GM18867 (cell line): ENCODE results near the gene EIF4A3.
"Not testable (repeated sequence)": the region's sequence is repeated elsewhere in the genome, so short reads cannot be mapped to it uniquely, and the experiment has no call there.

ENCODE experiments used
- ATAC-seq: cut with Tn5 transposase; IDR thresholded peaks from one replicate; pipeline ENCODE4 v1.9.1; 2021; ENCODE audit warnings: mild to moderate bottlenecking, moderate library complexity; ENCODE audit not compliant: unreplicated experiment

Gene EIF4A3

DNA sequence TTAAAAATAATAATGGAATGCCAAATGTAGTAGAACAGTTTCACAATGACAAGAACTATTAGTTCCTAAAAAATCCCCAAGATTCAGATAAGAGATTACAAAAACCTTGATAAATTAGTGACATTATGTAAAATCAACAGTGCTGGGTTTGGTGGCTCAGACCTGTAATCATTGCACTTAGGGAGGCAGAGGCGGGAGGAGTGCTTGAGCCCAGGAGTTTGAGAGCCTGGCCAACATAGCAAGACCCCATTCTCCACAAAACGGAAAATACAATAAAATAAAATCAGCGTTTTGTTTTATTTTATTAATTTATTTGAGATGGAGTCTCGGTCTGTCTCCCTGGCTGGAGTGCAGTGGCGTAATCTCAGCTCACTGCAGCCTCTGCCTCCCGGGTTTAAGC is 27.0 kb upstream of the EIF4A3 start:
- ATAC-seq = no peak

DNA sequence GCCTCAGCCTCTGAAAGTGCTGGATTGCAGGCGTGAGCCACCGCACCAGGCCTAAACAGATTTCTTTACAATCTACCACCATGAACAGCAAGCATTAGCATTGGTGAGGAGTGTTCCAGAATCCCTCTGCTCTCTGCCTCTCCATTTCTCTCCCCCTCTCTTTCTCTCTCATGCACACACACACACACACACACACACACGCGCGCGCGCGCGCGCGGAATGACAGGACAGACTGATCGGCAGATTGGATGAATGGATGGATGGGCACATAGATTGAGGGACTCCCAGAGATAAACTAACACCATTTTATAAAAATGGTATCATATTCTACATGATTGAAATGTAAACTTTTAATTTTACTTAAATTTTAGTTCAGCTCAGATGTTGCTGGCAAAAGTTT is 26.2 kb upstream of the EIF4A3 start:
- ATAC-seq = no peak

DNA sequence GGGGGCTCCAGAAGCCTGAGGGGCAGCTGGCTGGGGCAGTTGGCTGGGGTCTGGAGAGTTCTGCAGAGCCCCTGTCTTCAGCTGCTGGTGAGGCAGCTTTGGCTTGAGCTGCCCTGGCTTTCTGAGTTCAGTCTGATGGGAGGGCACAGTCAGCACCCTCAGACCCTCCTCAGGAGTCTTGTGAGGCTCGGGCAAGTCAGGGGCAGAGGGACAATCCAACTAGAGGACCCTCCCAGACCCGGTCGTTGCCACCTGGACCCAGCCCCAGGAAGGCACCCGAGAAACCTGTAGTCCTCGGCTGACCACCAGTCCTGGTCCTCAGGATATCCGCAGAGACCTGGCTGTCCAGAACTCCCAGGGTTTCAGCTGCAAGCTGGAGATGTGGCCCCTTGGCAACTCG is 24.8 kb upstream of the EIF4A3 start:
- ATAC-seq = no peak

DNA sequence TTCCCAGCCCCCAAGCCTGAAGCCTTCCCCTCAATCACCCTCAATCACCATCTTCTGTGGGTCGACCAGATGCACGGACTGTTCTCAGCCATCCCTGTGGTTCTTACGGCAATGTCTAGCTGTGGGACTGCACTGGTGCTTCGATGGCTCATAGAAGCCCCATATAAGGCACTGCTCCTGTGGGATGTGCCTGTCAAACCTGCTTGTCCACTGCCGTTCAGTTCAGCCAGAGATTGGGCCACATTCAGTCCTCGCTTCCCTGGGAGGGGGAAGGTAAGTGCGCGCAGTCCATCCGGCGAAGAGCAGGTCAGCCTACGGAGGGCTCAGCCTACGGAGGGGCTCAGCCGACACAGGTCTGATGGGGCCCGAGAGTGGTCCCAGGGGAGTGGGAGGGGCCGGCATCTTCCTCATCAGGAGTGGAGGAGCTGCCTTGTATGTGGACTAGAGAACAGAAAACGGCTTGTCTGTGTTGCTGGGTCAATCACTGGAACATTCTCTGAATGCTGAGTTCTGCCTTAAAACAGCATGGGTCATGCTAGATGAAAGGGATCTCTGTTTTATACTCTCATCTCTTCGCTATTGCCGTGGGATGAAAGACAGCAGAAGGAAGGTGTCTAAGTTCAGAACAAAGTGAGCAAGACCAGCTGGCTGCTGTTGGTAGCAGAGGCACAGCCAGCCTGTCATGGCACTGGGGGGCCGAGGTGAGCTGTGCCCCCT is 23.0 kb upstream of the EIF4A3 start, which contains the start of gene CARD14:
TSS of gene CARD14 (plus strand) at position 247 of the 717 bp plus-strand sequence. CDS start 11,409 bp downstream, outside the sequence.
- no peak for ATAC-seq

DNA sequence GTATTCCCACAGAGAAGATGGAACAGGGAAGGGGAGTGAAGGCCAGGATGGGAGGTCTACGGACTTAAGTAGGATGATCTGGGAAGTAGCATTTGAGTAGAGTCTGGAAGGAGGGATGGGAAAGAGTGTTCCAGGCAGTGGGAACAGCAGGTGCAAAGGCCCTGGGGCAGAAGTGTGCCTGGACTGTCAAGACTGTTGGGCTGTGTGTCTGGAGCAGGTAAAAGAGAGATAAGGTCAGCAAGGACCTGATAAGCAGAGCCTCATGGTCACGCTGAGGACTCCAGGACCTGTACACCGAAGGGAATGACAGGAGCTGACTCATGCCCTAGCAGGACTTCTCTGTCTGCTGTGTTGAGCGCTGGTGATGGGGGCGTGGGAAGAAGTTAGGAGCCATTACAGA is 22.2 kb upstream of the EIF4A3 start:
- no peak for ATAC-seq

DNA sequence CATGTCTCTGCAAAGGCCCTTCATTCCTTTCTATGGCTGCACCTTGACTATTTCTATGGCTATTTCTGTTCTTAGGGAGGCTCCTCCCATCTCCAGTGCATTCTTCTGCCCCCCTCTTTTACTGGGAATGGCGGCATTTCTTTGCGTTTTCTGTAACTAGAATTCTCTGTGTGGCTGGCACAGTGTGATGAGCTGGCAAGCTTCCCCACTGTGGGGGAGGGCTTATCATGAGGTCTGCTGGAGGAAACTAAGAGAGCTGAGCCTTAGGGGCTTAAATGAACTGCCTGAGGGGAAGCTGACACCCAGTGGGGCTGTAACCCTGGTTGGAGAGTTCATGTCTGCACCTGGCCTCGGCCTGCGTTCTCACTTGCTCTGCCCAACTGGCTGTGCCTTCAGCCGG is 21.4 kb upstream of the EIF4A3 start:
- ATAC-seq = no peak

DNA sequence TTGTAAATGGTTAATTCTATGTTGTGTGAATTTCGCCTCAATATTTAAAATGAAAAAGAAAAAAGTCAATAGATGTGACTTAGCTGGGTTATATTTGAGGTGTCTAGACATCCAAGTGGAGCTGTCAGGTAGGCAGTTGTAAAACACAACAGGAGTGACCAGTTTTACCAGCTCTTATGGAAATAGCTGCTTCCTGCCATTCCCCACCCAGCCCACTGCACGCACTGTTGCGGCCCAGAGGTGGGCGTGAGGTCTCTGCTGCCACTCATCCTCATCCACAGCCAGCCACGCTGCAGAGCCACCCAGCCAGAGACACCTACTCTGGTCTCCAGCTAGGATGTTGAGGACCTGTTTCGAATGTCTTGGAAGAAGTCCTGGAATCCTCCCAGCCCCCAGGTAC is 19.5 kb upstream of the EIF4A3 start:
- no peak for ATAC-seq

DNA sequence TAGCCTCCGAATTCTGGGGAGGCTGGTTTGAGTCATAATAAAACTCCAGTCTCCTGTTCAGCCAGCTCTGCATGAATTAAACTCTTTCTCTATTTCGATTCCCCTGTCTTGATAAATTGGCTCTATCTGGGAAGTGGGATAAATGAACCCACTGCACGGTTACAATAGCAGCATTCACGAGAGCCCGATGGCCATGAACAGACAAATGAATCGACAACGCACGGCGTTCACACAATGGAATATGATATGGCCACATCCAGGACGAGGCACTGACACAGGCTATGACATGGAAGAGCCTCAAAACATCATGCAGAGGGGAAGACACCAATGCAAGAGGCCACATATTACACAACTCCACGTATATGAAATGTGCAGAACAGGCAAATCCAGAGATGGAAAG is 17.3 kb upstream of the EIF4A3 start:
- no peak for ATAC-seq

DNA sequence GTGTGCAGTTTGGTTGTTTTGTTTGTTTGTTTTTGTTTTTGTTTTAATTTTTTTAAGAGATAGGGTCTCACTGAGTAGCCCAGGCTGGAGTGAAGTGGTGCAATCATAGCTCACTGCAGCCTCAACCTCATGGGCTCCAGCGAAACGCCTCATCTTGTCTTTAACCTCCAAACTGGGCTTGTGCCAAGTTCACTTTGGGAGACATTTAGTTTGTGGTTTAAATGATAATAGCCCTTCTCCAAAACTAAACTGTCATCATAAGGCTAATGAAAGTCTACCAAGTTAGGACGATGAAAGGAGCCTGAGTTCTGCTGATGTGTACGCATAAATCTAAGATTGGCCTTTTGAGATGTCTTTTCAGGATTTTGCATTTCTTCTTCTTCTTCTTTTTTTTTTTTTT is 16.4 kb upstream of the EIF4A3 start:
- ATAC-seq = no peak

DNA sequence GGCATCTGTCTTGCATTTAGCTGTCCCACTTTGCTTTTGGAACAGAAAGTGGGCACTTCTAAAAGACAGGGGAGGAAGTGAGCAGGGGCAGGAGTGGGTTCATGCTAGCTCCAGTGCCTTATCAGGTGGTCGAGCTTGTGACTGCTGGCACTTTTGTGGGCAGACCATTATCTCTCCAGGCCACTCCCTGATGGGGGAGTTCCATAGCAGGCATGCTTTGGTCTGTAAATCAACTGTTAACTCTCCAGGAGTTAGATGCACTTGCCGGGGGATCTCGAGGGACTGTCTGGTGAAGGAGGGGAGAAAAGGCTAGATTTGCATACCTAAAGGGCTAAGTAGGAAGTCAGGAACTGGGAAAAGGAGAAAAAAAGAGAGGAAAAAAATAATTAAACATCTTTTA is 13.6 kb upstream of the EIF4A3 start:
- ATAC-seq = no peak

DNA sequence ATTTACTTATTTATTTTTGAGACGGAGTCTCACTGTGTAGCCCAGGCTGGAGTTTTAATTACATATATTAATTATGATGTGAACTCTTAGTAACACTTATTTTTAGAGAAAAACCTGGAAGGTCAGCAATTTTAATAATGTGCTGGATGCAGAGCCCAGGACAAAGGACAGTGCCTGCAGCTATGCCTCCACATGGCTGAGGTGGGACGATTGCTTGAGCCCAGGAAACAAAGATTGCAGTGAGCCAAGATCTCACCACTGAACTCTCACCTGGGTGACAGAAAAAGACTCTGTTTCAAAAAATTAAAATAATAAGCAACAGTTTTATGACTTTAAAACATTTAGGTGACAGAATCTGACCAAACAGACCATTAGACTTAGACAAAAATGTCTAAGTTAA is 11.9 kb upstream of the EIF4A3 start:
- ATAC-seq = no peak

DNA sequence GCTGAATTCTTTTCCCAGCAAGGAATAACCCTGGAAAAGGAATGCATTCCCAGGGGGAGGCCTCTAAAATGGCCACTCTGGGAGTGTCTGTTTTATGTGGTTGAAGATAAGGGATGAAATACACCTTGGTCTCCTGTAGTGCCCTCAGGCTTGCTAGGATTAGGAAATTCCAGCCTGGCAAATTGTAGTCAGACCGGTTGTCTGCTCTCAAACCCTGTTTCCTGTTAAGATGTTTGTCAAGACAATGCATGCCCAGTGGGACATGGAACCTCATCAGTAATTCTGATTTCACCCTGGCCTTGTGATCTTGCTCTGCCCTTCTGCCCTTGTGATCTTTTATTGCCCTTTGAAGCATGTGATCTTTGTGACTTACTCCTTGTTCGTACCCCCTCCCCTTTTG is 8.7 kb upstream of the EIF4A3 start:
- not testable (repeated sequence) for ATAC-seq

DNA sequence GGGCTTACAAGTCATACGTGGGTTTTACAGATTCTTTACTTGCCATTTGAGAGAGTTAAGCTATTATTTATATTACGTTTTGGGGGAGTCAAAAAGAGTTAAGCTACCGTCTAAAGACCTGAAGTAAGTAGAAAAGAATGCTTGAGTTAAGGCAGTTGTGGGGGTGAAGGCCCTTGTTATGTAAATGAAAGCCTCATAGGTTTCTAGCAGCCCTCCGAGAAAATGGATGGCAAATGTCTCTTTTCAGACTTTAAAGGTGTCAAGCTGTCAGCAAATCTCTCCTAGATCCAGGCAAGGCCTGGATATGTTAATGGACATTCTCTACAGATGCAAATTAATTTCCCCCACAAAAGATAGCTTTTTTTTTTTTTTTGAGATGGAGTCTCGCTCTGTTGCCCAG is 7.2 kb upstream of the EIF4A3 start:
- no peak for ATAC-seq

DNA sequence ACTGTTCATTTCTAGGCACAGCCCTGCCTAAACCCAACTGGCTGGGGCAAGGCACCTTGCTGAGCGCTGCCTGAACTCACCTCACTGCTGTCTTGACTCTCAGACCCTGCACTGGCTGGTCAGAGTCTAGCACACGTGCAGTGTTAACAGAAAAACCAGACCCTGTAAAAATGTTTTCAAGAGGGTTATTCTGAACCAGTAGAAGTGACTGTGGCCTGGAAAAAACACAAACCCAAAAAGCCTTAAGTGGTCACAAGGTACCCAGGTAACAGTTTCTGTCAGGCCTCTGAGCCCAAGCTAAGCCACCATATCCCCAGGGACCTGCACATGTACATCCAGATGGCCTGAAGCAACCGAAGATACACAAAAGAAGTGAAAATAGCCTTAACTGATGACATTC is 6.1 kb upstream of the EIF4A3 start:
- ATAC-seq = no peak

DNA sequence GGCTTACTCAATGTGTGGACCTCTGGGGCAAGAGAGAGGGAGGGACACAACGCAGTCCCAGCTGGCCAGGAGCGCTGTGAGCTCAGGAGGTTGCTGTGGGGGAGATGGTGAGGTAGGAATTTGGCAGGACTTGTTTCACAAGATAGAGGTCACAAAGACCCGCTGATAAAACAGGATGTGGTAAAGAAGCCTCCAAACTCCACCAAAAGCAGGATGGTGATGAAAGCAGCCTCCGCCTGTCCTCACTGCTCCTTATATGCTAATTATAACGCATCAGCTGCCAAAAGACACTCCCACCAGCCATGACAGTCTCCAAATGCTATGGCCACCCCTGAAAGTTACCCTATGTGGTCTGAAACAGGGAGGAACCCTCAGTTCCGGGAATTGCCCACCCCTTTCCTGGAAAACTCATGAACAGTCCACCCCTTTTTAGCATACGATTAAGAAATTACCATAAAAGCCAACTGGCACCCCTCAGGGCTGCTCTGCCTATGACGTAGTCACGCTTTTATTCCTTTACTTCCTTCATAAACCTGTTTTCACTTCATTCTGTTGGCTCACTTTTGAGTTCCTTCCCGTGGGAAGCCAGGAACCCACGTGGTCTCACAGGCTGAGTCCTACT is 5.3 kb upstream of the EIF4A3 start:
- ATAC-seq = no peak

DNA sequence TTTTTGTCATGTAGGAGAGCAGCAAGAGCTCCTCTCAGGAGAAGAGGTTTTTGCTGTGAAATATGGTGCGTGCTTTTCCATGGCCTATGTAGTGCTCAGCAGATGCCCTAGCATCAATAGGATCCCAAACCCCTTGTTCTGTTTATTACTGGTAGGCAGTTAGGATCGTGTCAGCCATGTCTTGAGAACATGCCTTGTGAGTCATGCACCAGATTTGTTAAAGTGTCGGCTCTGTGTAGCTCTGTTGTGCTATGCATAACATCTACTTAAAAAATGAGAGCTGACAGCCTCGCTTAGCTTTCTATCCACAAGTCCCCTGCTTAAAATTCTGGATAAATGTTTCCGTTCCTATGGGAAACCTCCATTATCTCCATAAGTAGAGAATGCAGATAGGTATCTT is 4.4 kb upstream of the EIF4A3 start:
- ATAC-seq = no peak

DNA sequence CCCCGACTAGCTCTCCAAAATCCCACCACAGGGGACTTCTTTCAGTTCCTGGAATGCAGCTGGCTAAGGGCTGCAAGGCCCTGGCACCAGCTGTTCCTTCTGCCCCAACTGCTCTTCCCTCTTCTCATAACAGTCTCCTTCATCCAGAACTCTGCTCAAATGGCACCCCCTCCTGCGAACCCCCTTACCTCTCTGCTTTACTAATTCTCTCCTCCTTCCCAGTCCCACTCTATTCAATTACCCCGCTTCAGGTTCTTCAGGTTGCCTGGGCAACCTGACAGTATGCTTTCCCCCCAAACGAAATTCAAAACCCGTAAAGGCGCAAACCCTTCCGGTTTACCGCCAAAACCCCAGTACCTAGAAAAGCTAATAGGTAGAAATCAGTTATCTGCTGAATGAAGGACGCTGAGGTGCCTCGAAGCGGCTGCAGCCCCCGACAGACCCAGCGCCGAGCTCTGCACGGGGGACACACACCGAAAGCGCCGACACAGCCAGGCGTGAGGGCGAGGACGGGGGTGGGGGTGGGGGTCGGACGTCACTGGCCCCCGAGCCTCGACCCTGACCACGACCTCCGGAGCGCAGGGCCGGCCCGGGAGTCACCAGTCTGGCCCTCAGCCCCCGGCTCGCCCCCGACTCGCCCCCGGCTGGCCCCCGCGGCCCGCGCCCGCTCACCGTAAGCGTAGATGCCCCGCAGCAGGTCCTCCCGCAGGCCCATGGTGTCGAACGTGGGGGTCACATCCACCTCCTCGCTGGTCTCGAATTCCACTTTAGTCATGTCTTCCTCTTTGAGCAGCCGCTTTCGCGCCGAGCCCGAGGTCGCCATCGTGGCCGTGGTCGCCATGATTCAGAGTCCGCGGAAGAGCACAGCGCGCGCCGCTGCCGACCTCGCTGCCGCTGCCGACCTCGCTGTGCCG is 550 bp downstream of the EIF4A3 start:
- ATAC-seq = peak; percentile 14

DNA sequence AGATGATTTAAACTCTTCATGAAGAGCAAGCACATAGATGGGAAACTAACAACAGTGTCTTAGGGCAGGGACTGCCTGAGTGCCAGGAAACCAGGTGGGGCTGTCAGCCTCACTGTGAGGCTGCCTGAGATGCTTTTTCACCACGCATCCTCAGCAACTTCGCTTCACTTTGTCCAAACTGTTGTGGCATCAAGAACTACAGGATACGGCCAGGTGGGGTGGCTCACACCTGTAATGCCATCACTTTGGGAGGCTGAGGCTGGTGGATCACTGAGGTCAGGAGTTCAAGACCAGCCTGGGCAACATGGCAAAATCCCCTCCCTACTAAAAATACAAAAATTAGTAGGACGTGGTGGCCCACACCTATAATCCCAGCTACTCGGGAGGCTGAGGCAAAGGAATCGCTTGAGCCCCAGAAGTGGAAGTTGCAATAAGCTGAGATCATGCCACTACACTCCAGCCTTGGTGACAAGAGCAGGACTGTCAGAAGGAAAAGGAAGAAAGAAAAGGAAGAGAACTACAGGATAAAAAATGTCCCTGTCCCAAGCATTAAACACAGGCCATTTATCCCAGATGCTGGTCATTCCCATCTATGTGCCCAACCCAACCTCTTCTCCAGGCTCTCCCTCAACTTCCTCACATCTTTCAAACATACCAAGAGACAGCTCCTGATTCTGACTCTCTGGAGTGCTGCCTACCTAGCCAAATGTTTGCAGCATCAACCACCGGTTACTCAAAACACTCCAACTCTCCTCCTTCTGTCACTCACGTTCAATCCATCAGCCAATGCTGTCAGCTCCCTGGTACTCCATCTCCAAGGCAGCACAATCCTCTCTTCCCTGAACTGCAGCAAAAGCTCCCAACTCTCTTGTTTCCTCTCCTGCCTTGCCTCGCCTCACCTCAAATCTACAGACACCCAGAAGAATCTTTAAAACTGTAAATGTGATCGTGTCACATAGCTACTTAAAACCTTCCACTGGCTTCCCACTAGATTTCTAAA is 1.6 kb downstream of the EIF4A3 start:
- ATAC-seq = no peak

DNA sequence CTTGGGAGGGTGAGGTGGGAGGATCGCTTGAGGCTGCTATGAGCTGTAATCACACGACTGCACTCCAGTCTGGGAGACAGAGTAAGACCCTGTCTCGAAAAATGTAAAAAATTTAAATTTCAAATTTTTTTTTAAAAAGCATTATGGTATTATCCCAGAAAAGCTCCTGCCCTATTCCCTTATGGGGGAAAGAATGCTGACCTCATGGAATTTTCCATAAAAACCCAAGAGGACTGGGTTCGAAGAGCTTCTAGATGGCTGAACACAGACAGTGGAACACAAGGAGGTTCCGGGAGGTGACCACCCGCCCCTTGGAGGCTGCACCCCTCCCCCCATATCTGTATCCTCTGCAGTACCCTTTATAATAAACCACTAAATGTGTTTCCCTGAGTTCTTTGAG is 4.0 kb downstream of the EIF4A3 start:
- no peak for ATAC-seq

DNA sequence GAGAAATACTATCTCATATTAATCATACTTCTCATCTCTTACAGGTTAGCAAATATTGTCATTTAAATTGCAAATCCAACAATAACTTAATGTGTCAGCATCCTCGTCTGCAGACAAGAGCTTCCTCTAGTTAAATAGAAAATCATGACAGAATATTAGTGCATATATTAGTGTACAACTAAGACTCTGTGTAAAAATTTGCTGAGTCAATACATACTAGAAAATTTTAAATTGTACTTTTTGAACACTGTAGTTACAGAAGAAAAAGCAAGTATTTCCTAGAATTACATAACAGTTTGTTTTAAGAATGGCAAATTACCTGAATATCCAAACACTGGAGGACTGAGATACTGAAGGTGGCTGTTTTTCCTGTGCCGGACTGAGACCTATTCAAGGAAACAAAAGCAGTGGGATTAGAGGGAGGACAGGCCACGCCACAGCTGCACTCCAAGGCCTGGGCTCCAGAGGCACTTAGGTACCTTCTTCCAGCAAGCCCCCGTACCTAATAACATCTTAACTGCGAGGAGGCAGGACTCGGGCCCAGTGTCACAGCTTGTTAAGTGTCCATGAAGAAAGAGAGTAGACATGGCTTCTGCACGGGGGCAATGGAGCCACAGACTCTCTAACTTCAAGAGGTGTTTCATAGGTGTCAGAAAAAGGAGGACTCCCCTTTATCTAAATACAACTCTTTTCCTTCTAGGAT is 5.3 kb downstream of the EIF4A3 start:
- ATAC-seq = no peak
